GM21360 (cell line): ENCODE data around the gene PIK3IP1.

ENCODE experiments used
- ATAC-seq: cut with Tn5 transposase; IDR thresholded peaks from one replicate; pipeline ENCODE4 v1.9.1; 2021; ENCODE audit warnings: mild to moderate bottlenecking, moderate library complexity; ENCODE audit not compliant: unreplicated experiment

Gene PIK3IP1

DNA sequence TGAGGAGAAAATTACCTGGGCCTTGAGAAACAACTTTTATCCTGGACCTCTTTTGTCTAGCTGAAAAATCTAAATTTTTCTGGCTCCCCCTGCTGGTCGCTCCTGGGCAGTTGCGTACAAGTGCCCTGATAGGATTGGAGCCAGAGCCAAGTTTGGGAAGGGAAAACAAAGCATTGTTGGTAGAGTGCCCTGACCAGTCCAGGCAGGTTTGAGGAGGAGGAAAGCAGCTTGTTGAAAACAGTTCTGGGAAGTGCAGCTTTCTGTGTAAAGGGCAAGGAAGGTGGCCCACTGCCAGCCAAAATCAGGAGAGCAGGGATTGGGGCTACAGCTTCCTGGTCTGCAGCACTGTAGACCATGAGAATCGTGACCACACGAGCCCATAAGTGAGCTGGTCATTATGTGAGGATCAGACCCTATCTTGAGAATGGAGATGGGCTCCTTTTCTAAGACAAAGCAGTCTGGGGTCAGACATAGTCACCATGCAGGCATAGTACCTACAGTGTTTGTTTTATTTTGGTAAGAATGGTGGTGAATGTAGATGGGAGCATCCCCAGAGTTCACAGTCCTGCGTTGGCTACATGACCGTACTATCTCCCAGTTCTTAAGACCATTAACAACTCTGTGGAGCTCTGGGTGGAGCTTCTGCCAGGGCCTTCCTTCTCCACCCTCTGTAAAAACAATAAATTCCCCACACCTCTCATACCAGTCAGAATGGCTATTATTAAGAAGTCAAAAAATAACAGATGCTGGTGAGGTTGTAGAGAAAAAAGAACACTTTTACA lies 21.3 kb upstream of the PIK3IP1 start:
- no peak for ATAC-seq

DNA sequence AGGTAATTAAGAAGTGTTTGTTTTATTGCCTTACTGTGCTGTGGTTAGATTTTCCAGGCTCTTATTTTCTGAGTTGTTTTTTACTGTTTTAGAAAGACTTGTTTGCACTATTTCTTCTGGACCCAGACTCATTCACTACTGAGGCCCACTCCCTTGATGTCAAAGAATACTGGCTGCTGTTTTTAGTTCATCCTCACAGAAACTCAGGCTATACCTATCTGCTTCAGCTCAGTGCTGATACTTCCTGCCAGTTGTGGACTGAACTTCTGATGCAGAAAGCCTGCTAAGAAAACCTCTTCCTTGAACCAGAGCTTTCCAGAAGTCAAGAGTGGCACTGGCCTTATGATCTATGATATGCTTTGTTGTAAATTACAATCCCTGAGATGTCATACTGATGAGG lies 15.9 kb upstream of the PIK3IP1 start:
- ATAC-seq = no peak

DNA sequence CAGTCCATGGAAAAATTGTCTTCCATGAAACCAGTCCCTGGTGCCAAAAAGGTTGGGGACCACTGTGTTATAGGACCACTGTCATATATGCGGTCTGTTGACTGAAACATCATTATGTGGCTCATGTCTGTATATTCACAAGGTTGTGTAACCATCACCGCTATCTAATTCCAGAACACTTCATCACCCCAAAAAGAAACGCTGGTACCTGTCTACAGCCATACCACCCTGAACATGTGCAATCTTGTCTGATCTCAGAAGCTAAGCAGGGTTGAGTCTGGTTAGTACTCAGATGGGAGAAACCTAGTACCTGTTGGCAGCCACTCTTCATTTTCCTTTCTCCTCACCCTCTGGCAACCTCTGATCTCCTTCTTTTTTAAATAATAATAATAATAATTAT lies 12.9 kb upstream of the PIK3IP1 start:
- no peak for ATAC-seq

DNA sequence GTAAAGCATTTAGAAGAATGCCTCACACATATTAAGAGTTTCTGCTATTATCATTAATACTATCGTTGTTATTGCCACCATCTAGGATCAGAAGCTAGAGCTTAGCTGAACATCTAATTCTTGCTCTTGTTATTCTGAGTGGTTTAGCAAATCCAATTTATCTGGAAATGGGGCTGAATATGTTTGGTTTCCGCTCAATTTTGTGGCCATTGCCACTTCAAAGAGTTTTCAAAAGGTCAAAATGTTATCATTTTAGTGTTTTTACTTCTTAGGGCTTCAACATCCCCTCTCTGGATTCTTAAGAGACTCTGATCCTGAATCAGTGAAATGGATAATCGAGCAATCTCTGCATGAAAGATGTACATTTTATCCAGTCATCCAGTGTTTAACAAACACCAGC lies 10.2 kb upstream of the PIK3IP1 start:
- no peak for ATAC-seq

DNA sequence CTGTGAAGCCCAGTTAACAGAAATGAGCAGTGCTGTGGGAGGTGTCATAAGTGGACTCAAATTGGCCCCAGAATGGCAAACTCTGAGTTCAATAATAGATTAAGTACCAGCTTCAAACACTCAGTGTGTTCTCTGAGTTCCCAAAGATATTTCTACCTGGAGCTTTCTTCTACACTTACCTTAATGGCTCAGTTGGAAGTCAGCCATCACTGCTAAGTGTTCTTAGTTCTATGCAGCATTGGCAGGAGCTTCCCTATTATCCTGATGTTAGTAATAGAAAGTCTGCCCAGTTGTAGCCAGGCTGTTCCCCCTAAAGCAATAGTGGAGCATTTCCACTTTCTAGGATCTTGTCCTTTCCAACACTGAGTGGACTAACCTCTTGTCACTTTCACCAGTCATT lies 9.7 kb upstream of the PIK3IP1 start:
- ATAC-seq = no peak

DNA sequence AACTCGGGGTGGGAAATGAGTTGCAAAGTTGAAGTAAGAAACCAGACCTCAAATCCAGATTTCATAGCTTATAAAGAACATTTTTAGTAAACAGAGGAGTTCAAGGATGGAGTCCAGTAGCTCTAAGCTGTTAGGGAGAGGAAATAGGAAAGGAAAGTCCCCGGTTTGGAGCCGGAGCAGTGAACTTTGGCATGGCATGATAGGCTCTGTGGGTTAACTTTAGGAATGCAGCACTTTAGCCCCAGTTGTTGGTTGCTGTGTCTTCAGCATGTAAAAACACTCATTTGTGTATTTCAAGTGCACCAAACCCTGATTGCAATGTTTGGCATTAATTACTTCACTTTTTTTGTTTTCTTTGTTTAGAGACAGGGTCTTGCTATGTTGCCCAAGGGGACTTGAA lies 8.6 kb upstream of the PIK3IP1 start:
- no peak for ATAC-seq

DNA sequence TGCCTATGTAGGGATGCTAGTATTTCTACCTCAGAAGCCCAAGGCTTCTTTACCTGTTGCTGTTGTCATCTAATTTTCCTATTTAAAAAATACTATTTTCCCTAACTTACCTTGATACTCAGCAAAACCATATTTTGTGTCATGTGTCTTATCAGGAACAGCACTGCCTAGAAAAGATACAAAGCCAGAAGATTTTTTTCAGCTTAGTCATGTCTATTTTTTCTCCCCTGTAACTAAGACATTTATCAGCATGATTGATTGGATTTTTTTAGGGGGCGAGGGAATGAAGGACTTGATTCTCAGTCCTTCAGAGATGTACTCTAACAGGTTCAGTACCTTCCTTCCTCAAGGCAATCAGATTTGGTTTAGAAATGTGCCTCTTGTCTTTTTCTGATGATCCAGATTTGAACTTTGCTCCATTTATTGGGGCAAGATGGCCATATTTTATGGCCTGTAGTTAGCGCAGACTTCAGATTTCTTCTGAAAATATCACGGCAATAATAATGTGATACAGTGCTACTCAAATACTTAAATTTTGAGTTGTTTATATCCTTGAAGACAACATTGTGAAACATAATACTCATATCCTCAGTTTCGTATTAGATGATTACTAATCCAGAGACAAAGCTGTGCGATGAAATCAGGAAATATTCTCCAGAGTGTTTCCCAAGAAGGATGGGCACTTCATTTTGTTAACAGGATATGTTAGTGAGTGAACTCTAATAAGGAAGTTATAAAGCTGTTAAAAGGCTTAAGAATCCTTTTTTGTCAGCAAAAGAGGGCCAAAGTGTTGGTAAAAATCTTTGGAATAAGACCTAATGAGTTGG lies 3.8 kb upstream of the PIK3IP1 start:
- no peak for ATAC-seq

DNA sequence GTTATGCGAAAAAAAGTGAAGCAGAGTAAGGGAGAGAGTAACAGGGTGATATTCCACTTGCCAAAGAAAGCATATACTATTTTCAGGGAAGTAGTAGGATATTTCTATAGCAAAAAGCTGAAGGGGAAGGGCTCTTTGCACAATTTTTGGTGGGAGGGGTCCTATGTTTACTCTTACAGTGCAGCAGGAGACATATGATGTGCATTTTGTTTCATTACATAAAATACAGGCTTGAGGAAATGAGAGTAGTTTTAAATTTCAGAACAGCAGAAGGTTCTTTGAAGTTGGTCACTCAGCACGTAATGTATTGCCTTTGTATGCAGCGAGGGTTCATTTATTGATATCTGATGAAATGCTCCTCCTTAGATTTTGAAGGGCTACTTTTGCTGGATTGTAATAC lies 3.1 kb upstream of the PIK3IP1 start:
- ATAC-seq = no peak

DNA sequence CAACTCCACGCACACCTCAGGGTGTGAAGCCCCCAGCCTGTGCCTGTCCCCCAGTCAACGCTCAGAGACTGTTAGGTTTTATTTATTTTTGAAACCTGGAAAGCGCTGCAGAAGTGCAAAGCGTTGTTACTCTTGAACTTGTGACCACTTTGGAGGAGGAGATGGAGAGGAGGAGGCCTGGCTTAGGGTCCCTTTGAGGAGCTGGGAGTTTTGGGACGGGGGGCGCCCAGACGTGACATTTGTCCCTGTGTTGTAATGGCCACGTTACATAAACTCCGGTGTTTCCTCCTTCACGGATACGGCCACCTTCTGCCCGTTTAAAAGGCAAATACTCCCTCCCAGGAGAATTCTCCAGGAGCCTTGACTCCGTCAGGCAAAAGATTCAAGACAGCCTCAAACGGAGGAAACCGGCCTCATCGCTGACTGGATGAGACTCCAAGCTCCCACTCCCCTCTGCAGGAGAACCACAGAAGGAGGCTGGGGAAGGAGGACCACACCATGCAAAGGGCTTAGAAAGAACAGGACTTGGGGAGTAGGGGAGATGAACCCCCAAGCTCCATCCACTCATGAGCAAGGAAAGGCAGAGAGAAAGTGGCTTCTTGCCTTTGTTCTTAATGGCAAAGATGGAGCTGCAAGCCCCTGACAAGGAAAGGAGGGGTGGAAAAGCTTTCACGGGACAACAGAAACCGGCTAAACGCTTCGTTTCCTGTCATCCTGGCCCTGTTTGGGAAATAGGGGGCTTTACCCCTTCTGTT lies 630 bp downstream of the PIK3IP1 start:
- no peak for ATAC-seq

DNA sequence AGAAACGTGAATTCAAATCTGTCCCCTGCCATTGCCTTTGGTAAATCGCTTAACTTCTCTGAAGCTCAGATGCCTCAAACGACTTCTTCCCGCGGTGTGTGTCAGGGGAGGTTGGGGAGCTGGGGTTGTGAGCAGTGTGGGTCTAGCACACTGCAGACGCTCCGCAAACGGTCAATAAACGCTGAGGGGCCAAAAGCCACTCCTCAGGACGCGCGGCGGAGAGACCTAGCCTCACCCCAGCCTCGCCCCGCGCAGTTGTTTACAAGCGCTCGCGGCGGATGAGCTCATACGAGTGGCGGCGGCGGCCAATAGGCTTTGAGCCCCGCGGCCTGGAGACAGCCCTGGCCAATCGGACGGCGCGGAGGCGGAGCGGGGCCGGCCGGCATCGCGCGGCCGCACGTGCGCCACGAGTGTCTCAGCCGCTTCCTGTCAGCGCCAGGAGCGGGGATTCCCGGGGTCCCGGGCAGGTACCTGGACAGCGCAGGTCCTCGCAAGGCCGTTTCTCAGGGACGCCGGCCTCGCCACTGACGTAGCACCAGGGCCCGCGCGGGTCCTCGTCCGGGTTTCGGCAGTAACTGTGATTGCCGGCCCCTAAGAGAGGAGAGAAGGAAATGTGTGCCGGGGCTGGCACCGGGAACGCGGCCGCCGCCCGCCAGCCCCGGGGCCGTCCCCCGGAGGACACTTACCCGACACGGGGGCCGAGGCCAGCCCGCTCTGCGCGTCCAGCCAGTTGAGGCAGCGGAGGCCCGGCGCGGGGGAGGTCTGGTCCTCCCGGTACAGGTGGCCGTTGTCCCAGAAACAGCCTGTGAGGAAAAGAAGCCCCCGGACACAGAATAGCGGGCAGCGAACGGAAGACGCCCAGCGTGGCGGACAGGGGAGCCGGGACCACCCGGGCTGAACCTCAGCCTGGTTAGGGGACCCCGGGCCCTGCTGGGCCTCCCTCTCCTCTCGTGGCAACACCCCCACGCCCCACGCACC lies 1.5 kb downstream of the PIK3IP1 start:
- ATAC-seq = peak; percentile 82

DNA sequence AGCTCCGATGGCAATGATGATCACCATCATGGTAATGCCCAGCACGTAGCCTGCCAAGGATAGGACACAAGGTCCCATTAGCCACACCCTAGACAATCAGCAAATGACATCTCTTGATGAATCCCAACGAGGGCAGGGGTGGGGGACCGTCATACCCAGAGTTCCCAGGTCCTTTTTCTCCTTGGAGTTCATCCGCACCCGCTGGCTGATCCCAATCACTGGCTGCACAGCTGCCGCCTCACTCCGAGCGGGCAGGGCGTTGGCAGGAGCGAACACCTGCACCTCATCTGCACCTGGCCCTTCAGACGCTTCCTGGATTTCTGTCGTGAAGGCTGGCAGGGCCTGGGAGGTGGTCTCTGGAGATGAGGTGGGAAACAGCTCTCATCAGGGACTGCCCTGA lies 2.9 kb downstream of the PIK3IP1 start:
- ATAC-seq = no peak

DNA sequence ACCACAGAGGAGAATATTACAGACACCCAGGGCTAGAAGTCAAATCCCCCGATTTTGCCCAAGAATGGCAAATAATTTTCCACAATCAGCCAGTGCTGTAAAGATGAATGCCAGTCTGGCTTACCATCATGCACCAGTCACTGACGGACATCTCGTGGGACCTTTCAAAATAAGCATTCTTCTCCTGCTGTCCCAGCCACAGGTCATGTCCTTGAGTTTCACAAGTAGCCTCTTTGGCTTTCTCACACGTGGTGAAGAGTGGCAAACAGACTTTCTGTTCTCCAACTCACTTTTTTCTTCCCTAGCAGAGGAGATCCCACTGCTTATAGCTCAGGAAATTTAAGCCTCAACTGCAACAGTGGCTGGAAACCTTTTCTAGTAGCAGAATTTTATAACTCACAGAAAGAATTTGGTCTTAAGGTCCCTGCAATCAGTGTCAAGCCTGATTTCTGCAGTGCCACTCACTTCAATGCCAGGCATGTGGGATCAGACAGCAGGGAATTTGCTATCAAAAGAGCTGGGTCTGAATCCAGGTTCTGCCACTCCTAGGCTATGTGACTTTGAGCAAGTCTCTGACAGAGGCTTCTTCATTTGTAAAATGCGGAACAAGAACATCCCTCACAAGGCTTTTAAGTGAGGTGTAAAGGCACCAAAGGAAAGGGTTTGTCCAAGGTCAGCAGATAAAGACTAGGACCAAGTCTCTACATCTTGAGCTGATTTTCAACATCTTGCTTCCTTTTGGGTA lies 3.6 kb downstream of the PIK3IP1 start:
- no peak for ATAC-seq

DNA sequence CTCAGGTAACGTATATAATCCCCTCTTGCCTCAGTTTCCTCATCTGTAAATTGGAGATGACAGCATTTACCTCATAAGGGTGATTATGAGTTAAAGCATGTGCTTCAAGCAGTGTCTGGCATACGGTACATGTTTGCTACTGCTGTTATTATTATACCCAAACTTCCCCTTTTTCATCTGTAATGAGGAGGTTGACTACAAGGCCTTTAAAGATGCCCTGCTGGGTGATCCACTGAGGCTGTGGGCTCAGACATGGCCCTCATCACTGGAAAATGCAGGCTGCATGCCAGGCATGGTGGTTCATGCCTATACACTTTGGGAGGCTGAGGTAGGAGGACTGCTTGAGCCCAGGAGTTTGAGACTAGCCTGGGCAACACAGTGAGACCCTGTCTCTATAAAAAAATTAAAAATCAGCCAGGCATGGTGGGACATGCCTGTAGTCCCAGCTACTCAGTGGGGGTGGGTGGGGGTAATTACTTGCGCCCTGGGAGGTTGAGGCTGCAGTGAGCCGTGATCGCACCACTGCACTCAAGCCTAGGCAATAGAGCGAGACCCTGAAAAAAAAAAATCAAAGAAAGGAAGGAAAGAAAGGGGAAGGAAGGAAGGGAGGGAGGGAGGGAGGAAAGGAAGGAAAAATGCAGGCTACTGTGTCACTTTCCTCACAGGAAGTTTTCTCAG lies 4.3 kb downstream of the PIK3IP1 start:
- ATAC-seq = no peak

DNA sequence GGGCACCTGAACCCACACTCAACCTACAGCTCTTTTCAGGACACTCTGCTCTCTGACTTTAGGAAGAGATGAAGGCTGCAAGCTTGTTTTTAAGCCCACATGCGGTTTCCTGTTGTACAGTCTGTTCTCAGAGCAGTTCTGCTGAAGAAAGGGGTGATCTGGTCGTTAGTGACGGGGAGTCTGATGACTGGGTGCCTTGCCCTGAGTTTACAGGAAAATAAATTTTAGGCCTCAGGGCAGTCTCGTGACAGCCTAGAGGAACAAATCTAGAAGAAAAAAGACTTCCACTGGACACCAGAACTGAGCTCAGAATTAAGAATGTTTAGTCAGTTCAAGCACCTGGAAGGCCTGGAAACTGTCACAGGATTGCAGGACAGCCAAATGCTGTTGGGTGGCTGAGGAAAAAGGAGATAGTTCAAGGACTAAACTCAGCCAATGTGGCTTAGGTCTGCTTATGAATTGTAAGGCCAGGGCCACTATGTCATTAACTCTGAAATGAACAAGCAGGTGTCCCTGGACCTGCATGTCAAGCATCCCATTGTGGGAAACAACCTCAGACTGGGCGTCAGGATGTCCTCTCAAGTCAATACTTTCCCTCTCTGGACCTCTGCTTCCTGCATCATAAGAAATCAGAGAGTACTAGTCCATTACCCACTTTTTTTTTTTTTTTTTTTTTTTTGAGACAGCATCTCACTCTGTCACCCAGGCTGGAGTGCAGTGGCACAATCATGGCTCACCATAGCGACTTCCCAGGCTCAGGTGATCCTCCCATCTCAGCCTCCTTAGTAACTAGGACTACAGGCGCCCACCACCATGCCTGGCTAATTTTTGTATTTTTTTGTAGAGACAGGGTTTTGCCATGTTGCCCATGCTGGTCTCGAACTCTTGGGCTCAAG lies 5.7 kb downstream of the PIK3IP1 start:
- no peak for ATAC-seq

DNA sequence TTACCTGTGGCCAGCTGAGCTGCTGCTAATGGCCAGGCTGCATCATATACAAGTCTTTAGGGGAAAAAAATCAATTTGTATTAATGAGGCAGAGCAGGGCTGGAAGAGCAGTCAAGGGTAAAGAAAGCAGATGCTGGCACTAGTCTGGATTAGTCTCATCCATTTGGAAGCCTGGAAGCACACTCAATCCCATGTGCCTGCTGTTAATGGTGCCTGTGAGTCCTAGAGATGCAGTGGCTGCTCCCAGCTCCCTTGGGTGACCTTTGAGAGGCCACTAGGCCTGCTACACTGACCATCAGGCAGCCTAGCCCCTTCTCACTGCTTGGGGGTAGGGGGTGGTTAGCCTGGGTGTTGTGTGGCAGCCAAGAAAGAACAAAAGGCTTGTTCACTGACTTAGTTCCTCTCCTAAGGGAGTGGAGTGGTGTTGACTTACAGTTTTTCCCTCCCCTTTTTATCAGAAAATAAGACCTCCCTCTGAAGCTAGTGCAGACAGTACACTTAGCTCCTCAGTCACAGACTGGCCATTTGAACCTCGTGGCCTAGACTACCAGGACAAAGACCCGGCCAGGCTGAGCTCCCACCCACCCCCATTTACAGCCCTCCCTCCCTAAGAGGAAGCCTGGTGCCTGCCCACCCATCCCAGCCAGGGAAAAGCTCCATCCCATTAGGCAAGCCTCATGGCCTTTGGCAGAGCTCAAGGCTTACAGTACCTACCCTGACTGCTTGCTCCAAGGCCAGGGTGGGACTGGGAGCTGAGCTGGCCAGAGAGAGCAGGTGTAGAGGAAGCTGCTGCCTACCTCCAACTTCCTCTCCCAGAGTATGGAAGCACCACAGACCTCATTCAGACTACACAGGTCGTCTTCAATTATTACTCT lies 7.8 kb downstream of the PIK3IP1 start:
- no peak for ATAC-seq

DNA sequence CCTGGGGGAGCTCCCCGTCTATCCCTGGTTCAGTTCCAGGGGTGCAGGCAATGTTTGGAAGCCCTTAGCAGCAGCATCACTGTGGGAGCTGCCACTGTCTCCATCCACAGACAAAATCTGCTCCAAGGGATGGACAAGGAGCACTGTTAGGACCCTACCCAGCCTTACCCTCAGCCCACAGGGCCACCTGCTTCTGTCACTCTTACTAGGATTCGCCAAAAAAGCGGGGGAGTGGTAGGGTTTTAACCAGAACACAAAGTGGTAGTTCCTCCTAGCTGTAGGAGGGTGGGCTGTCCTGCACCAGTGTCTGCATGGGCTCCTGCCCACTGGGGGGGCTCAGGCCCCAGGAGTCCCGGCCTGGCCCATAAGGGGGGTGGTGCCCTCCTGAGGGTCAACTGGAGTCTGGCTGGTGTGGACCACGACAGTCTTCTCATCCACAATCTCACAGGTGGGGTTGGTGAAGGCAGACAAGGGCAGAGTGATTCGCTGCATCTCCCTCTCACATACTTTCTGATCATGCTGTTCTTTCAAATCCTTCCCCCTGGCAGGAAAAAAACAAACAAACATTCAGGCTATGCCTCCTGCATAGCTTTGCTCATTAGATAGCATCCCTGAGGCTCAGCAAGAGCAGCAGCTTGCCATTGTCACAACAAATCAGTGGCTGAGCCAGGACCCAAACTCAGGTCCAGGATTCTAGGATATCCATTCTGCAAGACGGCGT lies 9.4 kb downstream of the PIK3IP1 start:
- ATAC-seq = no peak

DNA sequence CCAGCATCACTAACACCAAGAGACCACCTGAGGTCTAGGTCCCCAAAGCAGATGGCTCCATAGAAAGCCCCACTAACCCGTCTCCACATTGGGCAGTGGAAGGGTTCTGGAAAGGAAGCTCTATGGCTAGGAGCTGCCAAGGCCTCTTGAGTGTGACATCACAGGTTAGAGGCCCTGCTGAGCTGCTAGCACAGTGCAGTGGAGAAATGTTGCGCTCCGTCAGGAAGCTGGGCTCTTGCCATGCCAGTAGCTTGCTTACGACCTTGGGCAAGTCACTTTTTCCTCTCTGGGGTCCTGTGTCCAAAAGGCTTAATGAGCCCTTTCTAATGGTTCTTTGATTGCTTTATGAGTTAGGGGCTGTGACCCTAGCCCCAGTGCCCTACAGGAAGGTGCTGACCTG lies 10.6 kb downstream of the PIK3IP1 start:
- no peak for ATAC-seq
